GM18499 (cell line): ENCODE data around the gene EP300.
"Not testable (repeated sequence)": the region's sequence is repeated elsewhere in the genome, so short reads cannot be mapped to it uniquely, and the experiment has no call there.

Experiments
- ATAC-seq: cut with Tn5 transposase; IDR thresholded peaks from one replicate; pipeline ENCODE4 v1.9.1; 2021; ENCODE audit warnings: moderate number of reproducible peaks; ENCODE audit not compliant: insufficient read depth, unreplicated experiment

The EP300 gene

GRCh38 chr22:41076857-41077256 lies 15.5 kb upstream of the EP300 start:
- ATAC-seq, result no peak

GRCh38 chr22:41078931-41079330 lies 13.5 kb upstream of the EP300 start:
- no peak for ATAC-seq

- no peak for ATAC-seq
These were observed 6.5 kb upstream of the EP300 start for GRCh38 chr22:41085842-41086241.

- ATAC-seq, result no peak
These were observed 1.0 kb upstream of the EP300 start for GRCh38 chr22:41091132-41092022.

- no peak for ATAC-seq
These were observed 537 bp downstream of the EP300 start for GRCh38 chr22:41092847-41093411.

- no peak for ATAC-seq
These were observed 1.7 kb downstream of the EP300 start for GRCh38 chr22:41094041-41094593.

GRCh38 chr22:41096391-41096790 lies 4.0 kb downstream of the EP300 start:
- no peak for ATAC-seq

- no peak for ATAC-seq
These were observed 4.4 kb downstream of the EP300 start for GRCh38 chr22:41096841-41097240.

- no peak for ATAC-seq
These were observed 6.6 kb downstream of the EP300 start for GRCh38 chr22:41099036-41099435.

GRCh38 chr22:41106122-41106968 lies 14.0 kb downstream of the EP300 start:
- ATAC-seq, result no peak

GRCh38 chr22:41106969-41107325 lies 14.6 kb downstream of the EP300 start:
- ATAC-seq, result not testable (repeated sequence)

GRCh38 chr22:41110968-41111367 lies 18.6 kb downstream of the EP300 start:
- no peak for ATAC-seq

- ATAC-seq, result no peak
These were observed 23.9 kb downstream of the EP300 start for GRCh38 chr22:41116342-41116741.

- no peak for ATAC-seq
These were observed 25.0 kb downstream of the EP300 start for GRCh38 chr22:41117127-41117965.

- ATAC-seq, result no peak
These were observed 30.8 kb downstream of the EP300 start for GRCh38 chr22:41123151-41123550.

GRCh38 chr22:41124086-41124485 lies 31.7 kb downstream of the EP300 start:
- no peak for ATAC-seq

- no peak for ATAC-seq
These were observed 35.1 kb downstream of the EP300 start for GRCh38 chr22:41127451-41127850.

GRCh38 chr22:41128606-41129005 lies 36.2 kb downstream of the EP300 start:
- no peak for ATAC-seq

- no peak for ATAC-seq
These were observed 40.2 kb downstream of the EP300 start for GRCh38 chr22:41132550-41132949.
